ENCODE results near the gene SUCNR1. TPM values are rescaled to one million over a fixed set of nuclear protein-coding genes. Genes with fewer than 3 reads are reported as not detected.
"Not testable (repeated sequence)": the region's sequence is repeated elsewhere in the genome, so short reads cannot be mapped to it uniquely, and the experiment has no call there.

The SUCNR1 gene
- total and polyA plus RNA-seq, 2 of the 4 experiments (the other 2 are of a cell fraction), result not detected

GRCh38 chr3:151874079-151874478 is 636 bp downstream of the SUCNR1 start:
- H3K4me1 ChIP-seq (ENCODE audit: control insufficient read depth, insufficient read depth, low read length); H3K56ac ChIP-seq (ENCODE audit: extremely low read depth, insufficient read depth, low read length); dilution Hi-C loops (cut with HindIII; ENCODE audit: low sequenced_read_pairs, unreplicated experiment); H3K14ac ChIP-seq (replicated peaks; ENCODE audit: low read depth, low read length); H2AFZ ChIP-seq (replicated peaks; ENCODE audit: low read length, poor library complexity); in situ Hi-C loops (cut with MboI; ENCODE audit: low sequenced_read_pairs); H2AK9ac ChIP-seq (replicated peaks; ENCODE audit: low read depth, low read length, poor library complexity); H3K9ac ChIP-seq (ENCODE audit: low read depth, low read length); CTCF ChIA-PET; H3K23ac ChIP-seq (ENCODE audit: low read depth, low read length); H3K18ac ChIP-seq (ENCODE audit: low read depth, low read length); ATAC-seq (ENCODE audit: low read depth); H2BK5ac ChIP-seq (ENCODE audit: low read depth, low read length, poor library complexity, severe bottlenecking); H4K20me1 ChIP-seq (ENCODE audit: insufficient read depth, low read length); H4K91ac ChIP-seq (ENCODE audit: insufficient read depth, low read depth, low read length); intact Hi-C loops (cut with micrococcal nuclease); H3K79me1 ChIP-seq (ENCODE audit: low read depth in 1 of 2, low read length in 2 of 2); H4K8ac ChIP-seq (ENCODE audit: low read depth in 2 of 2, low read length in 2 of 2); H3K4me3 ChIP-seq (ENCODE audit: insufficient read depth, low read depth, low read length); H3K27ac ChIP-seq (ENCODE audit: insufficient read depth, low read length); H3K9me3 ChIP-seq (ENCODE audit: control insufficient read depth, insufficient read depth, low read length); DNase-seq; H3K4me2 ChIP-seq (ENCODE audit: low read depth, low read length); H2BK15ac ChIP-seq (ENCODE audit: low read depth, low read length); POLR2A ChIA-PET (ENCODE audit: unreplicated experiment); BruUV-seq (replicated peaks); H2BK20ac ChIP-seq (ENCODE audit: low read depth, low read length); H4K5ac ChIP-seq (ENCODE audit: low read depth, low read length); H3K36me3 ChIP-seq (ENCODE audit: control insufficient read depth, insufficient read depth, low read length); H3K4ac ChIP-seq (ENCODE audit: low read depth, low read length); H2BK120ac ChIP-seq (ENCODE audit: low read depth, low read length); H2AK5ac ChIP-seq (ENCODE audit: low read depth, low read length); H3K9me1 ChIP-seq (ENCODE audit: insufficient read depth, low read length); H3K27me3 ChIP-seq (ENCODE audit: control insufficient read depth, insufficient read depth, low read length): not testable (repeated sequence)
- WGBS, 2 experiments (ENCODE audit: extremely low coverage in 2 of 2, insufficient read length in 1 of 2), result 100% methylated on average over 2 of the region's 5 CpGs; no CpG with 5 or more reads in 1 of the 2 experiments

Data from IMR-90 (cell line).